ENCODE results near the gene NECTIN2.

NECTIN2 gene

GRCh38 chr19:44840811-44841210 is 5.3 kb upstream of the NECTIN2 start:
- TF ChIP-seq FOXP2 (optimal IDR thresholded peaks at IDR 0.05; ENCODE audit: borderline replicate concordance, extremely low read depth, extremely low read length, insufficient read depth) (no peak), REST (IDR thresholded peaks at IDR 0.05; ENCODE audit: insufficient read depth in 1 of 2, low read depth in 2 of 2, low read length in 2 of 2) (no peak), TAF1 (IDR thresholded peaks at IDR 0.05; ENCODE audit: borderline replicate concordance, insufficient read depth, low read length) (no peak), POLR2AphosphoS5 (IDR thresholded peaks at IDR 0.05; ENCODE audit: low read depth, low read length) (no peak), SIN3A (IDR thresholded peaks at IDR 0.05; ENCODE audit: borderline replicate concordance, insufficient read depth, low read length) (no peak)

- TF ChIP-seq TAF1 (IDR thresholded peaks at IDR 0.05; ENCODE audit: borderline replicate concordance, insufficient read depth, low read length) (no peak), POLR2AphosphoS5 (IDR thresholded peaks at IDR 0.05; ENCODE audit: low read depth, low read length) (no peak), FOXP2 (optimal IDR thresholded peaks at IDR 0.05; ENCODE audit: borderline replicate concordance, extremely low read depth, extremely low read length, insufficient read depth) (no peak), REST (IDR thresholded peaks at IDR 0.05; ENCODE audit: insufficient read depth in 1 of 2, low read depth in 2 of 2, low read length in 2 of 2) (no peak), SIN3A (IDR thresholded peaks at IDR 0.05; ENCODE audit: borderline replicate concordance, insufficient read depth, low read length) (no peak)
Measured at GRCh38 chr19:44841231-44841630, 4.9 kb upstream of the NECTIN2 start.

DNA sequence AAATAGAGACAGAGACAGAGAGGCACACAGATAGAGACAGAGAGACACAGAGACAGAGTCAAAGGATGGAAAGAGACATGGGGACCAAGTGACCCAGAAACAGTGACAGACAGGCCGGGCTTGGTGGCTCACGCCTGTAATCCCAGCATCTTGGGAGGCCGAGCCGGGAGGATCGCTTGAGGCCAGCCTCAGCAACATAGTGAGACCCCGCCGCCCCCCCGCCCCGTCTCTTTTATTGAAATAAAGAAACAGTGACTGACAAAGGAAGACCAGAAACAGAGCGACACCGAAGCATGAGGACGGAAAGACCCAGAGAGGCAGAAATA is 848 bp upstream of the NECTIN2 start:
- TF ChIP-seq FOXP2 (optimal IDR thresholded peaks at IDR 0.05; ENCODE audit: borderline replicate concordance, extremely low read depth, extremely low read length, insufficient read depth), result no peak

GRCh38 chr19:44846455-44847143 is 502 bp downstream of the NECTIN2 start:
- TF ChIP-seq POLR2AphosphoS5 (IDR thresholded peaks at IDR 0.05; ENCODE audit: low read depth, low read length), result no peak
- TF ChIP-seq REST (IDR thresholded peaks at IDR 0.05; ENCODE audit: insufficient read depth in 1 of 2, low read depth in 2 of 2, low read length in 2 of 2), result no peak
- 0 out of 2 replicates have a peak, but pooled peaks have one; percentile 46 for TF ChIP-seq SIN3A (IDR thresholded peaks at IDR 0.05; ENCODE audit: borderline replicate concordance, insufficient read depth, low read length)
- TF ChIP-seq FOXP2 (optimal IDR thresholded peaks at IDR 0.05; ENCODE audit: borderline replicate concordance, extremely low read depth, extremely low read length, insufficient read depth), result no peak

- no peak for TF ChIP-seq TAF1 (IDR thresholded peaks at IDR 0.05; ENCODE audit: borderline replicate concordance, insufficient read depth, low read length)
- TF ChIP-seq FOXP2 (optimal IDR thresholded peaks at IDR 0.05; ENCODE audit: borderline replicate concordance, extremely low read depth, extremely low read length, insufficient read depth), result peak; percentile 7
Measured at GRCh38 chr19:44847144-44848035, 1.3 kb downstream of the NECTIN2 start.
